Epidermal melanocyte (primary cell): ENCODE measurements around the gene MARCHF10.
A peak's percentile ranks its signal among the peaks of the same experiment; 100 is the strongest.

Experiments used
- DNase-seq: peaks from one replicate; pipeline ENCODE4 v3.0.0; 2011; ENCODE audit warnings: low spot score; ENCODE audit not compliant: insufficient read length

Gene MARCHF10

DNA sequence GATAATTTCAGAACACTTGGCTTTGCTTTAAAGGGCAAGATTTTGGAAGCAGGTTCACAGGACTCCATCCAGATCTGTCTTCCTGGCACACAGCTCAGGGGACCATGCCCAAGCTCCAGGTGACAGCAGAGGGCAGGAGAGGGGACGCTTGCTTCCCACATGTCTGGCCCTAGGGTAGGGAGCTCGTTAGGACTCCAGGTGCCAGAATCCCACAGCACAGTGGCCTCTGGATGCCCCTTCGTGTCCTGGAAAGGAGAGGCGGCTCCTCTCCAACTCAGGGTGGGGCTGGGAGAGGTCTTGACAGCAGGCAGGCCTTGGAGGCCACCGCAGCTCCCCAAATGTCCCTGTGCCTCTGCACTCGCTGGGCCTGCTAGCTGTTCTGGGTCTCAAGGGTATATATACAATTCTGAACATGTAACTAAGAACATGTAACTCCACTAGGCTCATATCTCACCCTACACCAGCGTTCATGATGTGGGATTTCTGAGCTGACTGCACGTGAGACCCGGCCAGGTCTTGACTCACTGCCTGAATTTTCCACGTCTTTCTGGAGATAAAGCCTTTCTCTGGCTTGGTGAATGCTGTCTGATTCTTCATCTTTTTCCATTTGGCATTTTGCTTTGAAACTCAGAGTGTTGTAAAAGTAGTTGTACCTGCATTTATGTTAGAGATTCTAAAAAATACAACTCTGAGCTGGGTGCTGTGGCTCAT lies 52.8 kb downstream of the MARCHF10 start:
- no peak for DNase-seq

DNA sequence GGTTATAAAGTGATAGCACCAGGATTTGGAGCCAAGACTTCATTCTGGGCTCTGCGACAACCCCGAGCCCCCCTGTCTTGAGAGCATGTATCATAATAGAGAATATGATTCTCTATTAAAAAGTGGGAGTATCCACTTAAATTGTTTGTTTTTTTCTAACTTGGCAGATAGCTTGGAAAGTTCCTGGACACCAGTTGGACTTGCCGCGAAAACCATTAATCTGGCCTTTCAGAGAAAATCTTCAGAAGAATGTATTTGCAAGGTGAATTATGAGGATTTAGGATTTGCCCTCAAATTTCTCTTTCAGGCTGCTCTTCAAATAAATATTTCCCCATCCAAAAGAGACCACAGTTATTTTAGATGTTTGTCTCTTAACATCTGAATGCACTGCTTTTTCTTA lies 53.5 kb downstream of the MARCHF10 start:
- no peak for DNase-seq

DNA sequence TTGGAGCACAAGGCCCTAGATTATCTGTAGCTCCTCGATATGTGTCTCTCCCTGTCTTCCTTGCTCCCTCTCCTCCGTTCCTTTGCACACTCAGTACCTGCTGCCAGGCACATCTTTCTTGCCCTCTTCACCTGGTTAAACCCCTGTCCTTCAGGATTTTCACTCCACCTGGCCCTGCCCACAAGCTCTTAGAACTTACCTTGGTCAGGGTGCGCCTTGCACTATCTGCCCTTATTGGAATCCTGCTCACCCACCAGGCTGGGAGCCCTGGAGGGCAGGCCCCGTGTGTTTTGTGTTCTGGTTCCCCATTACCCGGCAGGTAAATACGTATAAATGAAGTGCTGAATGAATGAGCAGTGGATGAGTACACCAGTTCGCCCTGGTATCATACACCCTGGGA lies 54.6 kb downstream of the MARCHF10 start:
- DNase-seq: no peak

DNA sequence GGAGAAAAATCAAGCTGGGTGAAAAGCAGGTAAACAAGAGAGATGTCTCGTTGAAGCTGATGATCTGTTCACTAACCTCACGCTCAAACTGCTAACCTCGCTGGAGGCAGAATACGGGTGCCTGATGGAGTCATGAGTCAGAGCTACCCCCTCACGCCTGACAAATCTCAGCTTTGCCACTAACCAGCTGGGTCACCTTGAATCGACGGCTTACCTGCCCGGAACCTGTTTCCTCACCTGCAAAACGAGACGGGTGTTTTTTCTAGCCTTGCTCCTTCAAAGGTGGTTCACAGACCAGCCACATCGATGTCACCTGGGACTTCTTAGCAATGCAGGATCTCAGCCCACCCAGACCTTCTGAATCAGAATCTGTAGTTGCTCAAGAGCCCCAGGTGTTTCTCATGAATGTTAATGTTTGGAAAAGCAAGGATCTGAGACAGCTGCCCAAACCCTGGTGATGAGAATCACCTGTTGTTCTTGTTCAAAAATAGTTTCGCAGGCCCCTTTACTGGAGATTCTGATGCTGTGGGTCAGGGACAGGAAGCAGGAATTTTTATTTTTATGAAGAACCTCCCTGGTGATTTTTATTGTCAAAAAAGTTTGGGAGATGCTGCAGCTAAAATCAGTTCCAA lies 56.9 kb downstream of the MARCHF10 start:
- DNase-seq: no peak

DNA sequence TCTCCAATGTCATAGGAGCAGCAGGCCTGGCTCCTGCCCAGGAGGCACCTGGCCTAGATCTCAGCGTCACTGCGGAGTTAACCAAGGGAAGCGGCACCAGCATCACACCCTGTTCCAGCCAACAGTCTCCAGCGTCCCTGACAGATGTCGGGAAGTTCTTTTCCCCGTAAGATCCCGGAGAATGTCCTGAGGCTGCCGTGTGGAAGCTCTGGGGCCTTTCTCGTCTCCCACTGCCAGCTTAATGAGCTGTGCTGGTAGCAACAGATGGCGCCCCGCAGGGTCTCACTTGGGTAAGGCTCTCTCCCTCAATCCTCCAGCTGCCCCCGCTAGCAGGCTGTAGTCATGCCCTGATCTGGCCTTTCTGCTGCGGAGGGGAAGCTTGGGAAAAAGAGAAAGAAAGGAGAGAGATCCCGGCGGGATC lies 57.5 kb downstream of the MARCHF10 start:
- no peak for DNase-seq

DNA sequence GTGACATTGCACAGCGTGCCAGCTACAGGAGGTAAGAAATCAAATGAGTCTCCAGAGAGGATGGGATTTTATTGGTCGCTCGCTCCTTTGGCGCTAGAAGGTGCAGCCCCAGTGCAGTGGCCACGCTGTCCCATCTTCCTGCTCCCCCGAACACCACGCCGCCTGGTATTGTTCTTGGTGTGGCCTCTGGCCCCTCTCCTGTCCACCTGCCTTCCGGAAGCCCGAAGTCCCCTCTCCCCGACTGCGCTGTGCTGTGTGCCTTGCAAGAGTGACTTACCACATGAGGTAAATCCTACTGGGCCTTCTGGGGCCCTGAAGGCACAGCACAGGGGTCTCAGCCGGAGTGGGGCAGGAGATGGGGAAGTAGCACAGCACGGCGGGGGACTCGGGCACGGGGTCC lies 58.2 kb downstream of the MARCHF10 start:
- DNase-seq: no peak

DNA sequence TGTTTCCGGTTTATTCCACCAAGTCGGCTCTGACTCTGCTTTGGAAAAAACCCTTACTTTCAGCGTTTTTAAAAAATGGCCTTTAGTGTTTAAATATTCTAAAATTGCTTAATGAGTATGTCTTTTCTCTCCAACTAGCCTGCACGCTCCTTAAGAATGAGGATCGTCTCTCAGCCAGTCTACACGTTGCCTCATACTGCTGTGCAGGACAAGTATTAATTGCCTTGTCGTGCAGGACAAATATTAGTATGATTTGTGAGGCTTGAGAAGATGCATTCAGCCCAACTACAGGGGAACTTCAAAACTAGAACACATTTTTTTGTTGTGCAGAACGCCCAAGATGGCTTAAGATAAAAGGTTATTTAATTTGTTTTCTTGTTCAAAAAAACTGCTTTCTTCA lies 61.2 kb downstream of the MARCHF10 start:
- no peak for DNase-seq

DNA sequence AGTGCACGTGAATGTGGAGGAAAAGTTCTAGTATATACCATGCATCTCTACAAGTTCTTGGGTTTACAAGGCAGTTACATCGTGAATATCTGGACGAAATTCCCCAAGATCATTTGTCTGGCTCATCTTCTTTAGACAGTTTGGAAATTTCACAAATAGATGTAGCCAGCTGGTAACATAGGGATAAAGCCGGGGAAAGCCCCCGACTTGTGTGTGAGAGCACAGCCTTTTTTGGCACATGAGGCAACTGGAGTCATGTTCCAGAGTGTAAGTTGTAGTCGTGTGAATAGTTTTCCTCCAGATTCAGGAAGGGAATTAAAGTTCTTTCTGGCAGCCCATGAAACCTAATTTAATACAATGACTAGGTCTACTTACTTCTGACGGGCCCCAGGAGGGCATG lies 62.3 kb downstream of the MARCHF10 start:
- no peak for DNase-seq

DNA sequence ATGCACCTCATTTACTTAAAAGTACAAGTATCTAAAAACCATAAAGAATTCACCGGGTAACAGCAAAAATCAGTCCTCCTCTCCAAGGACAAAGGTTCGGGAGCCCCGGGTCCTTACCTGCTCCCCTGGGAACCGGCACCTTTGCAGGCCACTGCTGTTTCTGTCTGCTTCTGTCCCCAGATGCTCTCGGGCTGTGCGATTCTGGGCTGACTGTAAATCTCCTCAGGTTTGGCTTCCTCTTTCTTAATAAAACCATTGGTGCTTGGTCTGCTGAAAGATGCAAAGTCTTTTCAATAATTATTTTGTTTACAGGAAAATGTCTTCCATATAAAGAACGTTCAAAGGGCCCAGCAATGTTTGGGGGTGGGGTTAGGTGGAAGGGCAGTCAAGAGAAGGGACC lies 63.9 kb downstream of the MARCHF10 start:
- no peak for DNase-seq

DNA sequence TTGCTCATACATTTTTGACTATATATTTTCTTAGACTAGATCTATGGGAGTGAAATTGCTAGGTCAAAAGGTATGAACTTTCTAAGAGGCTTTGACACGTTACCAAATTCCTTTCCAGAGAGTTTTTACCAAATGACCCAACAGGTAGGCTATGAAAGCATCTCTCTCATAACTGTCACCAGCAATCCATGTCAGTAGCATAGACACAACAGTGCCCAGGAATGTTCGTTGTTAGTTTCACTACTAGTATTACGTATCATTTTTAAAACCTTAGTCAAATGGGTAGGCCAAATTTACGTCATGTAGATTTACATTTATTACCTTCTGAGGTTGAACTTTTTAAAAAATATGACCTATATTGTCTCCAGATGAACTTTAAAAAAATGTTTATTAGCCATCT lies 66.8 kb downstream of the MARCHF10 start:
- DNase-seq: no peak

DNA sequence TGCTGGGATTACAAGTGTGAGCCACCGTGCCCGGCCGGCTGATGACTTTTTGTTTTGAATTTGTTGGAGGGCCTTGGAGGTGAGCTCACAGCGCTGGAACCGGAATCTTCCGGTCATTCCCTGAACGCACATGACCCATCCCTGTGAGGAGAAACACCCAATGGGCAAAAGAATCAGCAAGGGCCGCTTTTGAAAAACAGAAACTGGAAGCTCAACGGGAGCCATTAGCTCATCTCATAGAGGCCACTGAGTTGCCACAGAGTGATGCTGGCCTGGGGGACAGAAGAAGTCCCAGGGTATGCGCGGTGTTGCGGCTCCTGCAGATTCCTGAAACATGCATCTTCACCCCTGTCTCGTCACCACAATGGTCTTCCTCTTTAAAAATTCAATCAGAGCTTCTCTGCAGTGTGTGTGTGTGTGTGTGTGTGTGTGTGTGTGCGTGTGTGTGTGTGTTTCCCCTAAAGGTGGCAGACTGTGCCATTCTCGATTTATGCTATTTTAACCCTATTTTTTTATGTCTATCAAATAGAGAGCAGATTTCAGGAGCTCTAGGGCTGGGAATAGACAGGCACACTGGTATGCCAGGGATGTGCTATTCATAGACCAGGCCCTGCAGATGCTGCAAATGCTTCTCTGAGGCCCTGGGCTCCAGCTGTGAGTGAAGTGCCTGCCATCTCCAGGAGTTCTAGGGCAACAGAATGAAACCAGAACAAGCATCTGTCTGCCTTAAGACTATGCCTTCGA lies 68.3 kb downstream of the MARCHF10 start:
- peak; percentile 76 for DNase-seq

DNA sequence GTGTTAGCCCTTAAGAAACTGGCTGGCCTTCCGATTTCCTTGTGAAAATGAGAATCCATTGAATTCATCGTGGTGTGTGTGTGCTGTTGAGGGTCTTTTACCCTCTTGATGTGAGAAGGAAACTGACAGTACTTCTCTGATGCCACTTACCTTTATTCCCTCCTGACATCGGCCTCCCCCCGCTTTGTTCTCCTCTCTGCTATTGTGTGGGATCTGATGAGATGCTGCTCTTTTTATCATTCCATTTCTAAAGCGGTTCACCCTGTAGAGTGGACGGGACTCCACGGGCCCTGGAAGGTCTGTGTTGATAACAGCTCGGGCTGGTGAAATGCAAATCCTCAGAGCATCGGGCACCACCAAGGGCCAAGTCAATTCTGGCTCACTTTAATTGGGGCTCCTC lies 69.8 kb downstream of the MARCHF10 start:
- DNase-seq: no peak

DNA sequence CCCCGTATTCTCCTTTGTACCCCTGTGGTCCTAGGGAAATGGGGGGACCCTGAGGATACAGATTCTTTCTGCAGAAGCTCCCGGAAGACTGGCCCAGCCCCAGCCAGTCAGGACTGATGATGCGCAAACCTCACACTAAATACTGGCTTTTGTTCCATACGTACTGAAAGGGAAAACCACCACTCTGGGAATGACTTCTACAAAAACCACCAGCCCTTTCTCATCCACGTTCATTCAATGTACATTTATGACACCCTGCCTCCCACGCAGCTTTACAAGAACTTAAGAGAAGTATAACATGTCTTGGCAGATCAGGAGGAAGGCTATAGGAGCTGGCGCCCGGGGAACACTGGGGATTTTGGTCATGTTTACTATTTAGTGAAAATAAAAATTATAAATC lies 70.6 kb downstream of the MARCHF10 start:
- no peak for DNase-seq

DNA sequence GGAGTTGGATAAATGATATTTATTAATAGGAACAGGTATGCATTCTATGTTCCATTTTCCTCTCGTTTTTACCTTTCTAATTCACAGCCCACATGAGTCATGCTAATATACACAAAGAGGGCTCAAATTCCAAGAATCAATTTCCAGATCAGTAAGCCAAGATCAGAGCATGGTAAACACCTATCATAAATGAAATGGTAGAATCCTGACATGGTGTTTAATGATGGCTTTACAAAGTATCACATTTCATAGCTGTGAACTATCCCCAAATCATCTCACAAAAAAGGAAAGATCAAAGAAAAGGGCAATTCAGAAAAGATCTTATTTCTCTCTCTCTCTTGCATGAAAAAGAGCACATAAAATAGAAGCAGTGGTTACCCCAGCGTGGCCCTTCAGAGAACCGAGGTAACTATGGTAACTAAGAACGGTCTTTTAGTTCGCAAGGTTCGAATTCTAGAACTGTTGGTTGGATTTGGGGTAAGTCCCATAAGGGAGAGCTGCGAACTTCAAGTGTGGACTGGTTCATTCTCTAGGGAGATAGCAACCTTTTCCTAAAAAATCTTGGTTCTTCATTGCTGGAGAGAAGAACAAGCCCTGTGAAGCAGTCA lies 73.0 kb downstream of the MARCHF10 start:
- no peak for DNase-seq

DNA sequence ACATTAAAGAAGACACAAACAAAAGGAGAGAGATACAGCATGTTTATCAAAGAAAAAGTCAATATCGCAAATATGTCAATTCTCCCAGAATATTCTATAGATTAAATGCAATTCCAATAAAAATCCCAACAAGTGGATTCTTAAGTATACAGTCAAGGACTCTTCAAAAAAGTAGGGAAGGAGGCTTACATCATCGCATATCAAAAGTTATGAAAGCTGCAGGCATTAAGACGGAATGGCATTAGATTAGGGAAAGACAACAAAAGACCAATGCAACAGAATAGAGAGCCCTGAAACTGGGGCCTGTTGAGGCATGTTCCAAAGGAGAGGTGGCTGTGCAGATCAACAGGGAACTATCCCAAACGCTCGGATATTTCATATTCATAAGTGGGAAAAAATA lies 76.0 kb downstream of the MARCHF10 start:
- no peak for DNase-seq

DNA sequence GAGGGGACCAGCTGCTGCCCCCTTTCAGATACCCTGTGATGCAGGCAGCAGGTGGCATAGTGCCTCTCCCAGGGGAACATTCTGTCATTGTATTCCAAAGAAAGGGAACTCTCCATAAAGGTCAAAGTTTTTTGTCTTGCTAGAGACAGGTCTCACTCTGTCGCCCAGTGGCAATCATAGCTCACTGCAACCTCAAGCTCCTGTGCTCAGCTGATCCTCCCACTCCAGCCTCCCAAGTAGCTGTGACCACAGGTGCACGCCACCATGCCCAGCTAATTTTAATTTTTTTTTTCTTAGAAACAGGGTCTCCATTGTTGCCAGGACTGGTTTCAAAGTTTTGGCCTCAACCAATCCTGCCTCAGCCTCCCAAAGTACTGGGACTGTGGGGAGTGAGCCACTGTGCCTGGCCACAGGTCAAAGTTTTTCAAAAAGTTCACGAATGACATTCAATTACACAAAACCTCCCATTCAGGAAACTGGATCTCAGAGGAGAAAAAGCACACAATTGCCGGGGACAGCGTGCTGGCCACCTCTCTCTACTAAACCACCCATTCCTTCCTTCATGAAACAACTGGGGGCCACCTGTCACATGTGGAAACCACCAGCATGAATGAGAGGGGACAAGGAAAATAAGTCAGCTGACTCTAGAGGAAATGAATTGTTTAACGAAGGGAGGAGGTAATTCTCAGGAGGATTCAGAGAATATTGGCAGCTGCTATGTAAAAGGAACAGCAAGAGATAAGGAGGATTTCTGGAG lies 80.0 kb downstream of the MARCHF10 start:
- no peak for DNase-seq

DNA sequence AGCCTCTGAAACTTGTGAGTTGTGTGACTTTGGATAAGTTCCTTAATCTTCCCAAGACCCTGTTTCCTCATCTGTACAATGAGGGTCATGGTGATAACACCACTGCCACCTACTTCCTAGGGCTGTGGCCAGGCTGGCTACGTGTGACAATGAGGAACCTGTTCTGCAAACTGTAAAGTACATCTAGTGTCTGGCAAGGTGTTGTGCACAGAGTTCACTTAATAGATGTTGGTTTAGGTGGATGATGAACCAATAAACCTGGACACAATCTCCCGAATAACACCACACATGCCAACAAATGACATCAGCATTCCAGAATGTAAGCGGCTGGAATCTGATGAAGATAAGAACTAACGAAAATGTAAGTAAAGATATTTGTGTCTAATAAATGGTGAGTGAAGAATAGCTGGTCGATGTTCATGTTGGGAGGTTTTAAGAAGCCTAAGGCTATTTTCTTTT lies 82.3 kb downstream of the MARCHF10 start:
- DNase-seq: no peak

DNA sequence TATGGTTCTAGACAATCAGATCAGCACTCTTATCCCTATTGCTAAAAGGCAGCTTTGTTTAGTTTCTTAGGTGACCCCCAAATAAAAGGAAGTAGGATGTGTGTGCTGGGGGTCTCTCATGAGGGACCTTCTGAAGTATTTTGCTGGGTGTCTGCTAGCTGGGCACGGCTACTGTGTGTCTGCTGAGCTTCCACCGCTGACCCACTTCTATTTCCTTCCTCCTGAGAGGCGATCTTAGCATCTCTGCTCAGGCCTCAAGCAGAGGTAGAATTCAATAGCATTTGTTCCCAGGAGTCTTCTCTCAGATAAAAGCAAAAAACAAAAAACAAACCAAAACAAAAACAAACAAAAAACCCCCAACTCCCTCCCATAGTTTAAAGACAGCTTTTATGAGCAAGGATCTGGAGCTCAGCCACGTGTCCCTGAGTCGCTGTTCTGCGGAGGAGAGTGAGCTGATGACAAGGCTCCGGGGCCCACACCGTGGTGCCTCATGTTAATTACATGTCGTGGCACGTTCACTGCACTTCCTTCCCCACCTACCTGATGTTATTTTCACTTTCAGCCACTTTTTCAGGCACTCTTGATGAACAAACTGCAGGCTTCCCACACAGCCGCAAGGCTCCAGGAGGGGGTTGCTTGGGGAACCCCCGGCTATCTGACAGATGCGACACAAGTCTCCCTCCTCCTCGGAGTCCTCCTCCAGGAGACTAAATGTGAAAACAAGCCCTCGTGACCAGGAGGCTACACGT lies 83.5 kb downstream of the MARCHF10 start:
- DNase-seq: no peak

DNA sequence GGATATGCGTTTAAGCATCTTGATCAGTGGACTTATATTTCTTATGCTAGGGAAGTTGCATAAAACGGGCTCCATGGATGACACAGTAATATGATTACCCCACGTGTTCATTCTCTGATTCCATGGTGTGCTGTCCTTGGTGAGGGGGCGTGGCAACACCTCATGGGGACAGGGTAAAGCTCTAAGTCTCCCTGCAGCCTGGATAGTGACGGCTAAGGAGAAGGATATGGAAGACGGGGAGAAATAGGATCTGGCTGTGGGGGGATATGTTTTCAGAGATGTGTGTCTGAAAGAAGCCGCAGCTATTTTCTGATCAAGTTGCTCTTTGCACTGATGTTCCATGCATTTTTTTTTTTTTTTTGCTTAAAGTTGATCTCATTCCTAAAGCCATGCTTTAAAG lies 84.3 kb downstream of the MARCHF10 start:
- no peak for DNase-seq

DNA sequence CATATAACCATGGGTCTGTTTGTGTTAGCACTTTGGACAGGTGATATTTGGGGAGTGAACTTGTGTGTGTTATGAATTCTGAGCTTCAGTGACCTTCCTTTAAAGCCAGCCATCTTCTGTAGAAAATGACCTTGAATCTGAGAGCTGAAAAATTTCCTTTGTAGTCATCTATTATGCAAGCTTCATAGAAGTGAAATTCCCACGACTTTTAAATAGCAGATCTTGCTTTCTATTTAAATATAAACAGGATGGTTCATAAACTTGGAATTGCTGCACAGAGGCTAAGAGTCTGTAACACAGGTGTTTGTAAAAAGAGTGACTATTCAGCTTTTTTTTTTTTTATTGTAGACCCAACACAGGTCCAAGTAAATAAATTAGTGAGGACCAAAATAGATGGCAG lies 85.5 kb downstream of the MARCHF10 start:
- DNase-seq: no peak
